WI38 (cell line): ENCODE data around the gene USP37.

Source experiments
- H3K4me3 ChIP-seq: 2 replicates; pipeline ENCODE4 v1.5.1; 2011; ENCODE audit warnings: low read depth, mild to moderate bottlenecking, control low read depth, low read length
- CTCF ChIP-seq: IDR thresholded peaks from 2 replicates; pipeline ENCODE4 v1.5.1; 2012; ENCODE audit warnings: low read depth, mild to moderate bottlenecking, control low read depth, low read length

The USP37 gene

GRCh38 chr2:218402911-218403411 is 165.2 kb downstream of the USP37 start:
- H3K4me3 ChIP-seq: no peak overlapping the region
- TF ChIP-seq CTCF: no peak

GRCh38 chr2:218402491-218402901 is 165.7 kb downstream of the USP37 start:
- H3K4me3 ChIP-seq: no peak overlapping the region
- TF ChIP-seq CTCF: no peak

- no peak for TF ChIP-seq CTCF
- no peak overlapping the region; the same call in 1 of the 2 replicates for H3K4me3 ChIP-seq
Measured at GRCh38 chr2:218401890-218402289, 166.3 kb downstream of the USP37 start.

- no peak for TF ChIP-seq CTCF
- H3K4me3 ChIP-seq: peak overlapping the region; percentile 85
Measured at GRCh38 chr2:218400930-218401881, 166.9 kb downstream of the USP37 start.
